Duodenal mucosa (tissue), 2 donors: ENCODE measurements around the gene AMZ2.

Experiments
- H3K27ac ChIP-seq: one replicate; pipeline ENCODE4 v1.7.0; 2013; ENCODE audit warnings: low read depth, low read length
- H3K27me3 ChIP-seq, 2 donors: one replicate each; pipeline ENCODE4 v1.7.0; 2013; ENCODE audit warnings: low read length in 2 of 2, control low read depth in 1 of 2; ENCODE audit not compliant: insufficient read depth in 2 of 2, control insufficient read depth in 1 of 2
- H3K36me3 ChIP-seq, 2 donors: one replicate each; pipeline ENCODE4 v1.7.0; 2013; ENCODE audit warnings: low read length in 2 of 2, control low read depth in 1 of 2; ENCODE audit not compliant: insufficient read depth in 2 of 2, control insufficient read depth in 1 of 2
- H3K4me1 ChIP-seq, 2 donors: one replicate each; pipeline ENCODE4 v1.7.0; 2013; ENCODE audit warnings: low read length in 2 of 2, control low read depth in 1 of 2; ENCODE audit not compliant: insufficient read depth in 2 of 2, control insufficient read depth in 1 of 2
- H3K4me3 ChIP-seq, 2 donors: one replicate each; pipeline ENCODE4 v1.7.0; 2013; ENCODE audit warnings: low read length in 2 of 2, low read depth in 1 of 2
- H3K9ac ChIP-seq, 2 donors: one replicate each; pipeline ENCODE4 v1.7.0; 2013; ENCODE audit warnings: low read length in 2 of 2, low read depth in 1 of 2
- H3K9me3 ChIP-seq, 2 donors: one replicate each; pipeline ENCODE4 v1.7.0; 2013; ENCODE audit warnings: low read length in 2 of 2, control low read depth in 1 of 2; ENCODE audit not compliant: control insufficient read depth in 1 of 2

AMZ2 gene

GRCh38 chr17:68296217-68297191, 48.7 kb downstream of the AMZ2 start:
- H3K36me3 ChIP-seq = no peaks in the 10 kb centered on the region
- no peaks in the 10 kb centered on the region for H3K9me3 ChIP-seq
- H3K27ac ChIP-seq = no peak overlapping the region
- H3K27me3 ChIP-seq = peaks cover 8 to 28% of the 10 kb centered on the region in 2 donors
- H3K4me1 ChIP-seq = peaks cover 5 to 8% of the 10 kb centered on the region in 2 donors
- no peak overlapping the region for H3K9ac ChIP-seq
- H3K4me3 ChIP-seq = no peak overlapping the region

GRCh38 chr17:68297195-68297594, 49.4 kb downstream of the AMZ2 start:
- H3K27ac ChIP-seq = no peak overlapping the region
- peaks cover 5 to 6% of the 10 kb centered on the region in 2 donors for H3K4me1 ChIP-seq
- H3K9me3 ChIP-seq = no peaks in the 10 kb centered on the region
- no peak overlapping the region for H3K4me3 ChIP-seq
- H3K36me3 ChIP-seq = no peaks in the 10 kb centered on the region
- H3K27me3 ChIP-seq = peaks cover 6 to 24% of the 10 kb centered on the region in 2 donors
- H3K9ac ChIP-seq = no peak overlapping the region

- H3K4me3 ChIP-seq = no peak overlapping the region
- peaks cover 0 to 12% of the 10 kb centered on the region in 2 donors for H3K27me3 ChIP-seq
- no peaks in the 10 kb centered on the region for H3K9me3 ChIP-seq
- no peak overlapping the region for H3K27ac ChIP-seq
- no peak overlapping the region for H3K9ac ChIP-seq
- peaks cover 0 to 5% of the 10 kb centered on the region in 2 donors for H3K4me1 ChIP-seq
- H3K36me3 ChIP-seq = no peaks in the 10 kb centered on the region
These were observed 50.8 kb downstream of the AMZ2 start for GRCh38 chr17:68298601-68299000.

- Histone ChIP-seq H3K36me3 (no peaks in the 10 kb centered on the region), H3K9ac (no peak overlapping the region), H3K4me1 (peaks cover 0 to 5% of the 10 kb centered on the region in 2 donors), H3K27me3 (peaks cover 0 to 3% of the 10 kb centered on the region in 2 donors), H3K9me3 (no peaks in the 10 kb centered on the region), H3K4me3 (no peak overlapping the region), H3K27ac (no peak overlapping the region)
These were observed 52.0 kb downstream of the AMZ2 start for GRCh38 chr17:68299817-68300216.

GRCh38 chr17:68301438-68301959, 53.7 kb downstream of the AMZ2 start:
- Histone ChIP-seq H3K36me3 (no peaks in the 10 kb centered on the region), H3K4me3 (no peak overlapping the region), H3K27ac (no peak overlapping the region), H3K27me3 (no peaks in the 10 kb centered on the region), H3K9ac (no peak overlapping the region), H3K9me3 (no peaks in the 10 kb centered on the region), H3K4me1 (no peaks in the 10 kb centered on the region)

- Histone ChIP-seq H3K9me3 (no peaks in the 10 kb centered on the region), H3K27ac (no peak overlapping the region), H3K36me3 (no peaks in the 10 kb centered on the region), H3K4me1 (no peaks in the 10 kb centered on the region), H3K9ac (no peak overlapping the region), H3K4me3 (no peak overlapping the region), H3K27me3 (no peaks in the 10 kb centered on the region)
These were observed 54.3 kb downstream of the AMZ2 start for GRCh38 chr17:68302066-68302564.

GRCh38 chr17:68302666-68303065, 54.8 kb downstream of the AMZ2 start:
- no peaks in the 10 kb centered on the region for H3K9me3 ChIP-seq
- H3K4me3 ChIP-seq = no peak overlapping the region
- H3K27ac ChIP-seq = no peak overlapping the region
- H3K9ac ChIP-seq = no peak overlapping the region
- no peaks in the 10 kb centered on the region for H3K27me3 ChIP-seq
- H3K36me3 ChIP-seq = no peaks in the 10 kb centered on the region
- no peaks in the 10 kb centered on the region for H3K4me1 ChIP-seq

GRCh38 chr17:68304706-68305105, 56.9 kb downstream of the AMZ2 start:
- Histone ChIP-seq H3K27me3 (no peaks in the 10 kb centered on the region), H3K9ac (no peak overlapping the region), H3K27ac (no peak overlapping the region), H3K36me3 (no peaks in the 10 kb centered on the region), H3K4me1 (no peaks in the 10 kb centered on the region), H3K4me3 (no peak overlapping the region), H3K9me3 (no peaks in the 10 kb centered on the region)

GRCh38 chr17:68305142-68305541, 57.3 kb downstream of the AMZ2 start:
- no peak overlapping the region for H3K9ac ChIP-seq
- H3K27ac ChIP-seq = no peak overlapping the region
- H3K27me3 ChIP-seq = no peaks in the 10 kb centered on the region
- no peak overlapping the region for H3K4me3 ChIP-seq
- H3K36me3 ChIP-seq = no peaks in the 10 kb centered on the region
- H3K9me3 ChIP-seq = no peaks in the 10 kb centered on the region
- H3K4me1 ChIP-seq = no peaks in the 10 kb centered on the region
